GM19035 (cell line): ENCODE data around the gene UMAD1.

ENCODE experiments used
- ATAC-seq: cut with Tn5 transposase; IDR thresholded peaks from one replicate; pipeline ENCODE4 v1.9.1; 2021; ENCODE audit not compliant: unreplicated experiment

Gene UMAD1

DNA sequence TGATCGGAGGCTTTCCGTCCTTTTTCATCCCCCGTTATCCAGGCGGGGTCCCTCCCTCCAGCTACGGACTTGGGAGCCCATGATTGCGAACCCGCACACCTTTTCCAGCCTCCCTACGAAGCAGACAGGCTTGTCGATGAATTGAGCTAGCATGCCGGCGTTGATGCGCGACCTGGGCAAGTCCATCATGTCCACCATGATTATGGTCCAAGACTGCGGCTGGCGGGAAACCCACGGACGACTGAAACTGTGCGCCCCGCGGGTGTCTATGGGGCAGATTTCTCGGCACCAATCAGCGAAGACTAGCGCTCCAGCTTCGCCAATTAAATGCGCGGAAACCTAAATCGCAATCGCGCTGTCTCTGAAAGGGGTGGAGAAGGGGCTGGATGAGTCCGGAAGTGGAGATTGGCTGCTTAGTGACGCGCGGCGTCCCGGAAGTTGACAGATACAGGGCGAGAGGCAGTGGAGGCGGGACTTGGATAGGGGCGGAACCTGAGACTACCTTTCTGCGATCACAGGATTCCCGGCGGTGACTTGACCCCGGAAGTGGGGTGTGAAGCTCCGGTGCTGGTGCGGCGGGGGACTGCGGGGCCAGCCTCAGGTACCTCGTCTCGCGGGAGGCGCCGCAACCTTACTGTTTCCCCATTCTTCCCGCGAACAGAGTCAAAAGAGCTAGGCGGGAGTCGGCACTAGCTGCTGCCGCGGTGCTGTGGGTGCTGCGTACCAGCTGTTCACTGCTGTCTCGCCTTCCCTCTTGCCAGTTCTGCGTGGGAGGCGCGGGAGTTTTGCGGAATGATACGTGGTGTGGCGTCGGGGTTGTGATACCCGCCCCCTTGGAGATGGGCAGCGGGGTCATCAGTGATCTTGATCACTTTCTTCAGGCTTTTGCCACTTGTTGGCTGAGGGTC is at the start of gene UMAD1:
Gene UMAD1 (plus strand): TSS at position 532 of the 908 bp plus-strand sequence. CDS start 32,620 bp downstream, outside the sequence.
- ATAC-seq: peak; percentile 97

- ATAC-seq: no peak
These were observed 45.1 kb upstream of the UMAD1 start for GRCh38 chr7:7595451-7595850.

DNA sequence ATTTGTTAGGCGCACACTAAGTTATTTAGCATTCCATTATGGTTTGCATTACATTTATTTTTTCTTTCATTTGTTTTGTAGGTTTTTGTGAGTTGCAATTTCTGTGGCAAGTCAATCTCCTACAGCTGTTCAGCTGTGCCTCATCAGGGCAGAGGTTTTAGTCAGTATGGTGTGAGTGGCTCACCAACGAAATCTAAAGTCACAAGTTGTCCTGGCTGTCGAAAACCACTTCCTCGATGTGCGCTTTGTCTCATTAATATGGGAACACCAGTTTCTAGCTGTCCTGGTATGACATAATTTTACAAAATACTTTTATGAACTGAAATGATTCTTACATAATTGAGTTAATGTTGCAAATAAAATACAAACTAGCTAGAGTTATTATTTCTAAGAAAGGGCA is 44.4 kb upstream of the UMAD1 start:
- ATAC-seq: no peak

DNA sequence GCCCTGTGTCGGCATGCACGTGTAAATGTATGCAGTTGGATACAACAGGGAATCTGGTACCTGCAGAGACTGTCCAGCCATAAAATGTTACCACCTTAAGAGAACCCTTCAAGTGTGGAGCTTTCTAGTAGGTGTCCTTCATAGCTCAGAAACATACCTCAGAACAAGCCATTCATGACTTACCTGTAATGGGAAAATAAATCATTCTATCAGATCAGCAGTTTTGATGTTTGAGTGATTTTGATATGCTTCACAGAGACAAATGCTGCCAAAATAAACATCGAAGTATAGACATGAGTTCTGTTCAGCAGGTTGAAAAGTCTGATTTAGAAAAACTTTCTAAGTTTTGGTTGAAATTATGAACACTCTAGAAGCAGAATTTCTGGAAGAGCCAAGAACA is 33.5 kb upstream of the UMAD1 start:
- ATAC-seq: no peak

GRCh38 chr7:7609330-7609729 is 31.2 kb upstream of the UMAD1 start:
- no peak for ATAC-seq

- no peak for ATAC-seq
These were observed 28.0 kb upstream of the UMAD1 start for GRCh38 chr7:7612519-7612918.

GRCh38 chr7:7613210-7613609 is 27.3 kb upstream of the UMAD1 start:
- ATAC-seq: no peak

DNA sequence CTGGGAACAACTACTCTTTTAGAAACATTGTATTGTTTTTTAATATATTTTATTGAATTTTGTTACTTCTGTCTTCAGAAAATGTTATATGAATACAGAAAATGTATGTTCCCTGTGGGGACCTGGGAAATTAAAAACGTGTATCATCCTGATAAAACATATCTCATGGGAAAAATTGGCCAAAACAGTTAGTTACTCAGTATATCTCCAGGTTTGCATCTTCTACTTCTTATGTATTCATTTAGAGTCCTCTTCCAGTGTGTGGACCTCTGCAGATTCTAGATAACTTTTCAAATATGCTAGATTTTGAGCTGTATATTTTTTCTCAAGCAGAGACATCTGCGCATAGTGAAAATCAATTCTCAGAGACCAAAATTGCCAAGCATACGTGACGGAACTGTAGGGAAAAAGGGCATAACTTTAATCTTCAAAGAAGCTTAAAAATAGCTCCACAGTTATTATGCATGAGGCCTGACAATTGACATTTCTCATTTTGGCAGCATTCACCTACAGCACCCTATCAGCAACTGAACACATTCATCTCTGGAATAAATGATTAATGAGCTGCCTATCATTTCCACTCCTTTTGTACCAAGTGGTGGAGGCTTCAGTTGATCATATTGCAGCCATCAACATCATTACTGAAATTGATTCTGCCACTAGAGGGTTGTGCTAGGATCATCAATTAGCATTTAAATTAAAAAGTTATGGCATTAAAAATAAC is 26.4 kb upstream of the UMAD1 start:
- ATAC-seq: no peak

- ATAC-seq: no peak
These were observed 23.0 kb upstream of the UMAD1 start for GRCh38 chr7:7617550-7617949.

- no peak for ATAC-seq
These were observed 22.1 kb upstream of the UMAD1 start for GRCh38 chr7:7618410-7618809.

DNA sequence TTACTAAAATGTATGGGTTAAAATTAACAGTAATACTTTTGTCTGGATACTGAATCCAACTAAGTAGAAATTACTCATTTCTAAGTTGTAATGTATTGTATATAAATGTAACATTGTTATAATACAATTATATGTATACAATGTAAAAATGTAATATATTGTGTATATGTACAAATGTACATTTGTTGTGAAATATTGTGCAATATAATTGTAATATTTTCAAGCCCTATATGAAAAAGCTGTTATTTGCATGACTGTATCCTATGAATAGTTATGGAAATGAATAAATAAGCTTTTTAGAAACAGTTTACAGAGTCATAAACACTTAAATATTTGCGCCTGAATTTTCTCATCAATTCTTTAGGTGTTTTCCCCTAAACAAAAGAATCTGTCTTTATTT is 20.3 kb upstream of the UMAD1 start:
- ATAC-seq: no peak

GRCh38 chr7:7620644-7621210 is 19.8 kb upstream of the UMAD1 start:
- ATAC-seq: no peak

DNA sequence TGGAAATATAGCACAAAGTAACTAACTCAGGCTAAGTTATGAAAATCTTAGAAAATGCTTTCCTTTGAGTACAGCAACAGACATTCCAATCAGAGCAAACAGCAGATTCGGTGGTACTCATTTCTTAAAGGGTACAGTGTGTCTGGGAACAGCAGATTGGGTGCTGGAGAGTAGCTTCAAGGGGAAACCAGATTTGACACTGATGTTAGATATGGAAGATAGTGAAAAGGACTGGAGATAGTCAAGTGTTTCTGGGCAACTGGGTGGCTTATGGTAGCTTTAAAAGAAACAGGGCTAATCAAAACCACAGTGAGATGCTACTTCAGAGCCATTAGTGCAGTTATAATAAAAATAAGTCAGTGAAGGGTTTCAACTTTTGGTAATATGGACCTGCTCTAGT is 12.1 kb upstream of the UMAD1 start:
- ATAC-seq: no peak

GRCh38 chr7:7630626-7631329 is 9.8 kb upstream of the UMAD1 start:
- no peak for ATAC-seq

DNA sequence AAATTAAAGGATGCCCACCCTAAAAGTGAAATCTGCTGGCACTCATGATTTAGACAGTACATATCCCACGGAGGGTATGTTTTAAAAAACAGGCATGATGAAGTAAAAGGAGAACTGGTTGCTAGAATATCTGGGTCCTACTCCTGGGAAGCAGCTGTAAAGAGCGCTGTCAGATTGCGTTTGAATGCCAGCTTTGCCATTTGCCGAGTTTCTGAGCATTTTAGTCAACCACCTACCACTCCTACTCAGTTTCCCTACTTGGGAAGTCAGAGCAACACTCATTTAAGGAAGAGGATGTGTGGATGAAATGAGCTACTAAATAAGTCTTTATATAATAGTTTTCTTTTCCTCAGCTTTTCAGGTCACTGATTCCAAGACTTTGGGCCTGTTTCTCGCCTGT is 1.1 kb upstream of the UMAD1 start:
- ATAC-seq: no peak

DNA sequence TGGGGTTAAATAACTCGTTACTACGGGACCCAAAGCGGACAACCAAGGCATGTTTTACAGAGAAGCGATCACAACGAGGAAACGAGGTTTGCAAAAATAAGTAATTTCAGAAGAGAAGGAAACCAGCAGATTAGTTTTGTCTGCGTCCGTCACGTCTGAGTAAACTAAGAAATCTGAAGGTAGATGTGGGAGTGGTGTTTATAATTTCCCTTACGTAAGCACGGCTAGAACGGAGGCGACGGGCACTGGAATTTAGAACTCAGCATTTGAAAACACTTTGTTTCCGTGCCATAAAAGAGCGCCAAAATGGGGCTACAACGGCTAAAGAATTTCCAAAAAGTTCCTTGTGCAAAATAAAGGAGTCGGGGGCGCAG is 718 bp upstream of the UMAD1 start:
- peak; percentile 13 for ATAC-seq

DNA sequence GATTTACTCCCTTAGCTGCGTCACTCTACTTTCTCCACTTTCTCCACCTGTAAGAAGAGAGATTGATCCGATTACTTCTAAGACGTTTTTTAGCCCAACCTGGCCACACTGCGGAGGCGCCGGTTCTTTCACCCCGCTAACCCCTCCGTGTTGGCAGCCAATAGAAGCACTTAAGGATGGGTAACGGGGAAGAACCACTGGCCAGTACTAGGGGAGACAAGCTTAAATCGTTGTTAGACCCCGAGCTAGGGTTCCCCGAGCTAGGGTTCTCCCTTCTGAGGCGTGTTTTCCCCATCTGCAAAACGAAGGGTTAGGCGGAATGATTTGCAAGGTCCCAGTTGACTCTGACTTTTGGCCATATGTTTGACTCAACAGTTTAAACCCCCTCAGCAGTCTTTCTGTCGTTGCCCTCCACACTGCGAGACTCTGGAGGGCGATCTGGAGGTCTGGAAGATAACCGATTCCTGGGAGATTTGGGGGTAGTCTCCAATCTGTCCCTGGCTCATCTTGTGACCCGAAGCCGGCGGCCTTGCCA is 644 bp downstream of the UMAD1 start:
- peak; percentile 21 for ATAC-seq

GRCh38 chr7:7642081-7642480 is 1.5 kb downstream of the UMAD1 start:
- ATAC-seq: no peak

GRCh38 chr7:7647495-7648036 is 7.0 kb downstream of the UMAD1 start:
- no peak for ATAC-seq

- no peak for ATAC-seq
These were observed 10.2 kb downstream of the UMAD1 start for GRCh38 chr7:7650682-7651206.

GRCh38 chr7:7651479-7651878 is 10.9 kb downstream of the UMAD1 start:
- no peak for ATAC-seq
